Measurements from ENCODE around the gene INHBB. TPM values are rescaled to one million over a fixed set of nuclear protein-coding genes. Genes with fewer than 3 reads are reported as not detected.

INHBB gene
- total RNA-seq, 1 donor from 2014 or later: not detected

DNA sequence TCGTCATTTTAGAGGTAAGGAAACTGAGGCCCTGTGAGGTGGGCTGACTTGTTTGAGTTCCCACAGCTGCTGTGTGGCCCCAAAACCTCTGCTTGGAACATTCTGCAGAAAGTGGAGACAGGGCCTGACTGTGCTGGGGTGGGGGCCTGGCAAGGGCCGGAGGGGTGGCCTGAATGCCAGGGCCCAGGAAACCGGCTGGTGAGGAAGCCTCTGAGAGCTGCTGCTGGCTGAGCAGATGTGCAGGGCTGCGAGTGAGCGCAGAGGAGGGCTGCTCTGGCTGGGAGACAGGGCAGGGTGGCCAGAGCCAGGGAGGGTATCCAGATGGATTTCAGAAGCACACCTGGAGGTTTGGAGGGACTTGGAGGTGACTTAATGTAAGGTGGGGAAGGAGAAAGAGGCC, 29.9 kb upstream of the INHBB start:
- H3K4me3 Mint-ChIP-seq (ENCODE audit: low read depth): no peak overlapping the region
- H3K36me3 Mint-ChIP-seq (ENCODE audit: insufficient read depth): no peaks in the 10 kb centered on the region
- TF ChIP-seq, protein P1, sequence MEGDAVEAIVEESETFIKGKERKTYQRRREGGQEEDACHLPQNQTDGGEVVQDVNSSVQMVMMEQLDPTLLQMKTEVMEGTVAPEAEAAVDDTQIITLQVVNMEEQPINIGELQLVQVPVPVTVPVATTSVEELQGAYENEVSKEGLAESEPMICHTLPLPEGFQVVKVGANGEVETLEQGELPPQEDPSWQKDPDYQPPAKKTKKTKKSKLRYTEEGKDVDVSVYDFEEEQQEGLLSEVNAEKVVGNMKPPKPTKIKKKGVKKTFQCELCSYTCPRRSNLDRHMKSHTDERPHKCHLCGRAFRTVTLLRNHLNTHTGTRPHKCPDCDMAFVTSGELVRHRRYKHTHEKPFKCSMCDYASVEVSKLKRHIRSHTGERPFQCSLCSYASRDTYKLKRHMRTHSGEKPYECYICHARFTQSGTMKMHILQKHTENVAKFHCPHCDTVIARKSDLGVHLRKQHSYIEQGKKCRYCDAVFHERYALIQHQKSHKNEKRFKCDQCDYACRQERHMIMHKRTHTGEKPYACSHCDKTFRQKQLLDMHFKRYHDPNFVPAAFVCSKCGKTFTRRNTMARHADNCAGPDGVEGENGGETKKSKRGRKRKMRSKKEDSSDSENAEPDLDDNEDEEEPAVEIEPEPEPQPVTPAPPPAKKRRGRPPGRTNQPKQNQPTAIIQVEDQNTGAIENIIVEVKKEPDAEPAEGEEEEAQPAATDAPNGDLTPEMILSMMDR (IDR thresholded peaks at IDR 0.05; ENCODE audit: unreplicated experiment): no peak
- no peak overlapping the region for H3K27ac Mint-ChIP-seq
- peaks cover 55% of the 10 kb centered on the region for H3K27me3 Mint-ChIP-seq
- H3K9me3 Mint-ChIP-seq (ENCODE audit: low read depth): no peaks in the 10 kb centered on the region
- peaks cover 15% of the 10 kb centered on the region for H3K4me1 Mint-ChIP-seq (ENCODE audit: low read depth)
- no peak for DNase-seq (ENCODE audit: low spot score, unreplicated experiment)

DNA sequence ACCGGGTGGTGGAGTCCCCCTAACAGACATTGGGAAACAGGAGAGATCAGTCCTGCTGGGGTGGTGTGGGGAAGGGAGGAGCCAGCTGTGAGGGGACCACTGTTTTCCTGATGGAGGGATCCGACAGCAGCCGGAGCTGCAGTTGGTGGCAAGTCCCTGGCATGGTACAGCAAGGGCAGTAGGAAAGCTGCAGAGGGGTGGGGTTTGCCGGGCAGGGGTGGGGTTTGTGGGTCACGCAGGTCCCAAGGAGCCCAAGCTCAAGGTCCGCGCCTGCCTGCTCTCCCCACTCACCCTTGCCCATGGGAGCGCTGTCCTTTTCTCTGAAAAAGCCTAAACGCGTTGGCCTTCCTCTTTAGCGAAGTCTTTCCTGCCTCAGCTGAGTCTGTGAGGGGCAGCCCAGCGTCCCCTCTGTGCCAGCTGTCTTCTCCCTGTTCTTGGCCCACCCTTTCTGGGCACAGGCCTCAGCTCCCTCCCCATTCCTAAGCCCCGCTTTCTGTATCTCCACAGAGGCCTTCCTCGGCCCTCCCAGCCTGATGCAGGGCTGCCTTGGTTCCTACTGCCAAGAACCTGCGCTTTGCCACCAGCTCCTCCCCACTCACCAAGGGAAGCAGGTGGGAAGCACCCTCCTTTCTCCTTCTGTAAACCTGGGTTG, 29.3 kb upstream of the INHBB start:
- peaks cover 57% of the 10 kb centered on the region for H3K27me3 Mint-ChIP-seq
- no peaks in the 10 kb centered on the region for H3K36me3 Mint-ChIP-seq (ENCODE audit: insufficient read depth)
- DNase-seq (ENCODE audit: low spot score, unreplicated experiment): no peak
- H3K9me3 Mint-ChIP-seq (ENCODE audit: low read depth): no peaks in the 10 kb centered on the region
- H3K4me1 Mint-ChIP-seq (ENCODE audit: low read depth): peaks cover 15% of the 10 kb centered on the region
- no peak overlapping the region for H3K4me3 Mint-ChIP-seq (ENCODE audit: low read depth)
- TF ChIP-seq, protein P1 (IDR thresholded peaks at IDR 0.05; ENCODE audit: unreplicated experiment): no peak
- H3K27ac Mint-ChIP-seq: no peak overlapping the region

- peaks cover 57% of the 10 kb centered on the region for H3K27me3 Mint-ChIP-seq
Measured at GRCh38 chr2:120317180-120317533, 28.8 kb upstream of the INHBB start.

DNA sequence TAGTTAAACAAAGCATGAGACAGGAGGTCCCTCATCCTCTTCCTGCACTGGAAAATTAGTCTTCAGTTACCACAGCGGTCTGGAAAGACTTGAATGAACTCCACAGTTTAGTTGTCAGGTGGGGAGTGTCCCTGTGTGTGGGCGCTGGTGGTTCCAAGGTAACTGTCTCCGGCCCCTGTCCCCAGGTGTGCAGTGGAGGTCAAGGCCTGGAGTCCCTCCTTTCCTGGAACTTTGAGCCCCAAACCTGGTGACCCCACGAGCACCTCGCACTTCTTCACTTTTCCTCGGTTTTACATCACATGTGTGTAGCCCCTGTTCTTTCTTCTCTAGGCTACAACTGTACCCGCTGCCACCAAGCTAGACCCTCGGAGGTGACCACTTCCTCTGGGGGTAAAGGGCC, 28.0 kb upstream of the INHBB start:
- H3K27ac Mint-ChIP-seq: no peak overlapping the region
- peaks cover 11% of the 10 kb centered on the region for H3K4me1 Mint-ChIP-seq (ENCODE audit: low read depth)
- H3K4me3 Mint-ChIP-seq (ENCODE audit: low read depth): no peak overlapping the region
- H3K36me3 Mint-ChIP-seq (ENCODE audit: insufficient read depth): no peaks in the 10 kb centered on the region
- peaks cover 62% of the 10 kb centered on the region for H3K27me3 Mint-ChIP-seq
- no peaks in the 10 kb centered on the region for H3K9me3 Mint-ChIP-seq (ENCODE audit: low read depth)
- TF ChIP-seq, protein P1 (IDR thresholded peaks at IDR 0.05; ENCODE audit: unreplicated experiment): no peak
- no peak for DNase-seq (ENCODE audit: low spot score, unreplicated experiment)

More at GRCh38 chr2:120317180-120317533, 28.8 kb upstream of the INHBB start:
- Mint-ChIP-seq H3K36me3 (ENCODE audit: insufficient read depth) (no peaks in the 10 kb centered on the region), H3K9me3 (ENCODE audit: low read depth) (no peaks in the 10 kb centered on the region), H3K4me1 (ENCODE audit: low read depth) (peaks cover 15% of the 10 kb centered on the region), H3K27ac (no peak overlapping the region), H3K4me3 (ENCODE audit: low read depth) (no peak overlapping the region)
- no peak for DNase-seq (ENCODE audit: low spot score, unreplicated experiment)
- TF ChIP-seq, protein P1 (IDR thresholded peaks at IDR 0.05; ENCODE audit: unreplicated experiment): no peak

DNA sequence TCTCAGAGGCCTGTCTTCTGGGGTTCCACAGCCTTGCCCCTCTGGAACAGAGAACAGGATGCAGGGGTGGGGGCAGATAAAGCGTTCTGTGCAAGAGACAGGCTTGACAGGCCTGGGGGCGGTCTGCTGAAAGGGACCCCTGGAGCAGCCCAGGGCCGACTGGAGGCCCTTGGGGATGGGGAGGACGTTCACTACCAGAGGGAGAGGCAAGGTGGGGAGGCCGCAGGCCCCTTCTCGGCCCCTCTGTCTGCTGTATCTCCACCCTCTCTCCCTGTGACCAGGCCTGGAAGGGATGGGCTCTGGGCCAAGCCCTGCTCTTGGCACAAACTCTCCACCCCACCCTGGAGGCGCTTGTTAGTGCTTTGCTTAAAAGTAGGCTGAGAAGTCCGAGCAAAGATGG, 27.3 kb upstream of the INHBB start:
- DNase-seq (ENCODE audit: low spot score, unreplicated experiment): no peak
- Mint-ChIP-seq H3K27me3 (peaks cover 62% of the 10 kb centered on the region), H3K4me1 (ENCODE audit: low read depth) (peaks cover 6% of the 10 kb centered on the region), H3K27ac (no peak overlapping the region), H3K36me3 (ENCODE audit: insufficient read depth) (no peaks in the 10 kb centered on the region), H3K9me3 (ENCODE audit: low read depth) (no peaks in the 10 kb centered on the region), H3K4me3 (ENCODE audit: low read depth) (no peak overlapping the region)
- TF ChIP-seq, protein P1 (IDR thresholded peaks at IDR 0.05; ENCODE audit: unreplicated experiment): no peak
